MM.1S (cell line): ENCODE data around the gene DGLUCY.
"Not testable (repeated sequence)": the region's sequence is repeated elsewhere in the genome, so short reads cannot be mapped to it uniquely, and the experiment has no call there.

Source experiments
- DNase-seq: peaks from one replicate; pipeline ENCODE4 v3.0.0-alpha.2; 2015
- H2AFZ ChIP-seq: fragments of 300-600 bp; sonication (generic); 2 replicates; pipeline ENCODE4 v1.6.0; 2016; ENCODE audit warnings: antibody characterized with exemption, low read length
- H3F3A ChIP-seq: fragments of 300-600 bp; sonication (generic); 2 replicates; pipeline ENCODE4 v1.6.1; 2016; ENCODE audit warnings: mild to moderate bottlenecking, antibody characterized with exemption, low read length, moderate library complexity, mixed read lengths; ENCODE audit not compliant: insufficient read depth
- H3K27ac ChIP-seq: fragments of 300-600 bp; sonication (generic); 2 replicates; pipeline ENCODE4 v1.5.1; 2016; ENCODE audit warnings: mild to moderate bottlenecking, low read length
- H3K27me3 ChIP-seq: fragments of 300-600 bp; sonication (generic); replicated peaks from 2 replicates; pipeline ENCODE4 v1.6.0; 2016; ENCODE audit warnings: low read length; ENCODE audit not compliant: insufficient read depth
- H3K36me3 ChIP-seq: fragments of 300-600 bp; sonication (generic); replicated peaks from 2 replicates; pipeline ENCODE4 v1.6.1; 2016; ENCODE audit warnings: mild to moderate bottlenecking, low read length, mixed read lengths; ENCODE audit not compliant: insufficient read depth
- H3K4me1 ChIP-seq: fragments of 300-600 bp; sonication (generic); 2 replicates; pipeline ENCODE4 v1.6.1; 2016; ENCODE audit warnings: low read length, mixed read lengths
- H3K4me2 ChIP-seq: fragments of 300-600 bp; sonication (generic); 2 replicates; pipeline ENCODE4 v1.6.0; 2016; ENCODE audit warnings: low read depth, low read length
- H3K4me3 ChIP-seq: fragments of 300-600 bp; sonication (generic); 2 replicates; pipeline ENCODE4 v1.5.1; 2016; ENCODE audit warnings: low read length, mixed read lengths
- H3K79me2 ChIP-seq: fragments of 300-600 bp; sonication (generic); 2 replicates; pipeline ENCODE4 v1.6.1; 2016; ENCODE audit warnings: mixed run types, low read length, mixed read lengths
- H3K9ac ChIP-seq: fragments of 300-600 bp; sonication (generic); 2 replicates; pipeline ENCODE4 v1.6.1; 2016; ENCODE audit warnings: low read length, mixed read lengths
- H3K9me2 ChIP-seq: fragments of 300-600 bp; sonication (generic); replicated peaks from 2 replicates; pipeline ENCODE4 v1.6.1; 2016; ENCODE audit warnings: mild to moderate bottlenecking, low read length, mixed read lengths; ENCODE audit not compliant: insufficient read depth
- H3K9me3 ChIP-seq: fragments of 300-600 bp; sonication (generic); replicated peaks from 2 replicates; pipeline ENCODE4 v1.6.1; 2016; ENCODE audit warnings: mild to moderate bottlenecking, low read length, mixed read lengths; ENCODE audit not compliant: insufficient read depth
- H4K20me1 ChIP-seq: fragments of 300-600 bp; sonication (generic); 2 replicates; pipeline ENCODE4 v1.6.1; 2016; ENCODE audit warnings: mild to moderate bottlenecking, low read length, moderate library complexity, mixed read lengths; ENCODE audit not compliant: insufficient read depth
- CTCF ChIP-seq: fragments of 300-600 bp; sonication (generic); IDR thresholded peaks from 2 replicates; pipeline ENCODE4 v1.5.1; 2016; ENCODE audit warnings: antibody characterized with exemption, low read length, mixed read lengths
- EZH2 ChIP-seq: fragments of 300-600 bp; sonication (generic); optimal IDR thresholded peaks from 2 replicates; pipeline ENCODE3; 2017; ENCODE audit warnings: low read depth, mild to moderate bottlenecking, antibody characterized with exemption, low read length, mixed read lengths
- EZH2phosphoT487 ChIP-seq: fragments of 300-600 bp; sonication (generic); IDR thresholded peaks from 2 replicates; pipeline ENCODE4 v1.6.1; 2018; ENCODE audit warnings: antibody characterized with exemption, low read length

The DGLUCY gene

GRCh38 chr14:91223028-91223783, 109.3 kb downstream of the DGLUCY start:
- H3K36me3 ChIP-seq, result no peaks in the 10 kb centered on the region
- no peak for TF ChIP-seq EZH2
- TF ChIP-seq CTCF, result no peak
- TF ChIP-seq EZH2phosphoT487, result no peak
- H3K27ac ChIP-seq, result no peak overlapping the region
- H3K9me3 ChIP-seq, result no peaks in the 10 kb centered on the region
- no peaks in the 10 kb centered on the region for H3F3A ChIP-seq
- H3K9me2 ChIP-seq, result no peaks in the 10 kb centered on the region
- no peak overlapping the region for H2AFZ ChIP-seq
- H3K4me3 ChIP-seq, result no peak overlapping the region
- H3K27me3 ChIP-seq, result no peaks in the 10 kb centered on the region
- H3K9ac ChIP-seq, result no peak overlapping the region
- H3K4me1 ChIP-seq, result no peaks in the 10 kb centered on the region
- H3K79me2 ChIP-seq, result no peaks in the 10 kb centered on the region
- no peak overlapping the region for H3K4me2 ChIP-seq
- no peak for DNase-seq
- no peaks in the 10 kb centered on the region for H4K20me1 ChIP-seq

- no peak overlapping the region for H3K27ac ChIP-seq
- TF ChIP-seq CTCF (no peak), EZH2phosphoT487 (no peak), EZH2 (no peak)
- H3K9ac ChIP-seq, result no peak overlapping the region
- H3K4me3 ChIP-seq, result no peak overlapping the region
- H3K36me3 ChIP-seq, result no peaks in the 10 kb centered on the region
- no peak overlapping the region for H2AFZ ChIP-seq
- no peaks in the 10 kb centered on the region for H3K79me2 ChIP-seq
- H4K20me1 ChIP-seq, result no peaks in the 10 kb centered on the region
- DNase-seq, result no peak
- H3K4me2 ChIP-seq, result no peak overlapping the region
- no peaks in the 10 kb centered on the region for H3K27me3 ChIP-seq
- no peaks in the 10 kb centered on the region for H3F3A ChIP-seq
- no peaks in the 10 kb centered on the region for H3K9me2 ChIP-seq
- no peaks in the 10 kb centered on the region for H3K9me3 ChIP-seq
- peaks cover 13% of the 10 kb centered on the region for H3K4me1 ChIP-seq
Measured at GRCh38 chr14:91225025-91225424, 111.2 kb downstream of the DGLUCY start.

- not testable (repeated sequence) for H3K4me2 ChIP-seq, H3K9me3 ChIP-seq, H2AFZ ChIP-seq, H3F3A ChIP-seq, DNase-seq, H3K36me3 ChIP-seq, H4K20me1 ChIP-seq, H3K27ac ChIP-seq, H3K9ac ChIP-seq, H3K9me2 ChIP-seq, H3K27me3 ChIP-seq, H3K4me3 ChIP-seq, H3K79me2 ChIP-seq
- peaks cover 20% of the 10 kb centered on the region for H3K4me1 ChIP-seq
Measured at GRCh38 chr14:91226360-91226759, 112.5 kb downstream of the DGLUCY start.

GRCh38 chr14:91227183-91227628, 113.3 kb downstream of the DGLUCY start:
- Histone ChIP-seq H4K20me1 (no peaks in the 10 kb centered on the region), H3K79me2 (no peaks in the 10 kb centered on the region), H3K36me3 (no peaks in the 10 kb centered on the region), H3K9me3 (no peaks in the 10 kb centered on the region), H3K9ac (no peak overlapping the region), H3F3A (no peaks in the 10 kb centered on the region), H3K27ac (no peak overlapping the region), H2AFZ (no peak overlapping the region), H3K4me3 (no peak overlapping the region), H3K27me3 (no peaks in the 10 kb centered on the region), H3K4me2 (no peak overlapping the region), H3K4me1 (peaks cover 20% of the 10 kb centered on the region), H3K9me2 (no peaks in the 10 kb centered on the region)
- TF ChIP-seq EZH2, result no peak
- no peak for TF ChIP-seq EZH2phosphoT487
- TF ChIP-seq CTCF, result no peak
- DNase-seq, result no peak
